HG02571 (cell line): ENCODE results near the gene MAGEB17.
A peak's percentile ranks its signal among the peaks of the same experiment; 100 is the strongest.
"Not testable (repeated sequence)": the region's sequence is repeated elsewhere in the genome, so short reads cannot be mapped to it uniquely, and the experiment has no call there.

Experiments used
- ATAC-seq: cut with Tn5 transposase; IDR thresholded peaks from one replicate; pipeline ENCODE4 v1.9.1; 2021; ENCODE audit warnings: mild to moderate bottlenecking, moderate library complexity; ENCODE audit not compliant: unreplicated experiment

Gene MAGEB17, protein sequence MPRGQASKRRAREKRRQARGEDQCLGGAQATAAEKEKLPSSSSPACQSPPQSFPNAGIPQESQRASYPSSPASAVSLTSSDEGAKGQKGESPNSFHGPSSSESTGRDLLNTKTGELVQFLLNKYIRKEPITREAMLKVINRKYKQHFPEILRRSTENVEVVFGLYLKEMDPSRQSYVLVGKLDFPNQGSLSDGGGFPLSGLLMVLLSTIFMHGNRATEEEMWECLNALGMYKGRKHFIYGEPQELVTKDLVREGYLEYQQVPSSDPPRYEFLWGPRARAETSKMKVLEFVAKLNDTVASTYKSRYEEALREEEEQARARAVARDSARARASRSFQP

DNA sequence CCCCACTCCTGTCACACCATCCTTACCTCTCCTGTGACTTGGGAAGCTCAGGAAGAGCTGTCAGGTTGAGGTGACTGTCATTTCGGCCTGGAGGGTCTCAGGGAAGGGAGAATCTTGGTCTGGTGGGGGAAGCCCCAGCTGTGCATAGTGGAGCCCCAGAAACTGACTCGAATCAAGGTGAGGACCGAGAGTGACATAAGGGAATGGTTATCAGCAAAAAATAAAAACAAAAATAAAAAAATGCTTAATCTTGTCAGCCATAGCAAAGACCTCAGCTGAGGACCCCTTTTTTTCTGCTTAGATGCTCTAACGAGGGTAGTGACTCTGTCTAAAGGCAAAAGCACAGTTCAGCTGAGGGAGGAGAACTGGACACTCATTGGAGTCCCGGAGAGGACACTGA is at the start of gene MAGEB17:
TSS of gene MAGEB17 (plus strand) at position 301 of the 400 bp plus-strand sequence. CDS start 2,902 bp downstream, outside the sequence.
- no peak for ATAC-seq

DNA sequence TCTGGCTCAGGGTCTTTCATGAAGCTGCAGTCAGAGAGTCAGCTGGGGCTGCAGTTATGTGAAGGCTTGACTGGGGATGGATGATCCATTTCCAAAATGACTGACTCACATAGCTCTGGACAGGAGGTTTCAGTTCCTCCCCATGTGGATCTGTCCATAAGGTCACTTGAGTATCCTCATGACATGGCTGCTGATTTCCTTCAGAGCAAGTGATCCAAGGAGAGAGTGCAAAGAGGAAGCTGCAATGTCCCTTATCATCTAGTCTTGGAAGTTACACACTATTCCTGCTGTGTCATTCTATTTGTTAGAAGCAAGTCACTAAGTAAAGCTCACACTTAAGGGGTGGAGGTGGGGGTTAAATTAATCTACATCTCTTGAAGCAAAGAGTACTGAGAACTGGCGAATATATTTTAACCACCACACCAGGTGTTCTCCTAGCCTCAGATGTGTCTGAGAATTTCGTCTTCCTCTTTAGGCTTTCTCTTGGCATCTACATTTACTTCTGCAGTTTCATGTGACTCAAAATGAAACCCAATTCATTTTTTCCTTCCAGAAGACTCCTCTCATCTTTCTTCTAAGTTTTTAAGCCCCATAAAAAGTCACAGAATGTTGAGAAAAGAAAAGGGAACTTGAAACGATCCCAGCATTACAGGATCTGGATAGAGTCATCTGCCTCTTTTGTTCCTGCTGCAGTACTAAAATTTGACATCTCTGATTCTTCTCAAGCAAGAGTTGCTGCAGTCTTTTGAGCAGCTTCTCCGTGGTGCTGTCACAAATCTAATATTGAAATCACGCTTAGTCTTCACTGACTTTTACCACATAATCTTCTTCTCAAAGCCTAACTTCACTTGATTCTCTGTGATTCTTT is 47.7 kb upstream of the MAGEB17 start:
- ATAC-seq = peak; percentile 88

DNA sequence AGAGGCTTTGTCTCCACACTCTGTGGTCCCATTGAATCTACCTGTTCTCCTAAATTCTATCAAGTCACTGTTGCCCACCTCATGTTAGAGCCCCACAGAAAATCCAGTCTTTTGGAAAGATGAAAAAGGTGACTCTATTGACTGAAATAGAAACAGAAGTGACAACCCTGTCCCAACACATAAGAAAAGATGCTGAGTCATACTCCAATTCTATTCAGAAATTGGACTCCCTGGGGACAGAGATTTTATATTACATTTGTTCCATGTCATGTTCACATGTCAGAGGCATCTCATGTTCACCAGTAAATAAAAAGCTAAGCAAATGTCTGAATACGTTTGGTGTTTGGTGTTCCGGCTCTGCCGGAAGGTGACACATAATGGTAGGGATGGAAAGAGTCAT is 46.9 kb upstream of the MAGEB17 start:
- no peak for ATAC-seq

DNA sequence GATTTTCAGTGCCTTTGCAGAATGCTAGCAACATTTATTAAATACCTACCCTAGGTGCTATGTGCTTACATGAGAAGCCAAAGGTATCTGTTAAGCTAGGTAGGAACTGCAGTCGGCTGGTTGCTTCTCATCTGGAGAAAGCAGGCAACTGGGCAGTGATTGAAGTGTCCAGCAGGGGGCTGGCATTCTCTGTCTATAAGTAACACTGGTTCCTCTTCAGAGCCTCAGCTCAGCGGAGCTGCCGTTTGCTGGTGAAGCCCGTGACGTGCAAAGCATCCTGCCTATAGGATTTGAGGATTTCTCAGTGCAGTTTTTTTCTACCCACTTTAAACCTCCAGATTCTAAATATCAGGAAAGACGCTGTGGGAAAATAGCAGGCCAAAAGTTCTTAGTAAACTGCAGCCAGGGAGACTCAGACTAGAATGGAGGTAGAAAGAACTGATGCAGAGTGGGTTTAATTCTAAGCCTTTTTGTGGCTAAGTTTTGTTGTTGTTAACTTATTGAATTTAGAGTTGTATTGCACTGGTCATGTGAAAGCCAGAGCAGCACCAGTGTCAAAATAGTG is 44.0 kb upstream of the MAGEB17 start, which contains the start of gene GRPR:
TSS of gene GRPR (plus strand) at position 344 of the 565 bp plus-strand sequence. CDS start 389 bp downstream, outside the sequence.
- ATAC-seq = no peak

DNA sequence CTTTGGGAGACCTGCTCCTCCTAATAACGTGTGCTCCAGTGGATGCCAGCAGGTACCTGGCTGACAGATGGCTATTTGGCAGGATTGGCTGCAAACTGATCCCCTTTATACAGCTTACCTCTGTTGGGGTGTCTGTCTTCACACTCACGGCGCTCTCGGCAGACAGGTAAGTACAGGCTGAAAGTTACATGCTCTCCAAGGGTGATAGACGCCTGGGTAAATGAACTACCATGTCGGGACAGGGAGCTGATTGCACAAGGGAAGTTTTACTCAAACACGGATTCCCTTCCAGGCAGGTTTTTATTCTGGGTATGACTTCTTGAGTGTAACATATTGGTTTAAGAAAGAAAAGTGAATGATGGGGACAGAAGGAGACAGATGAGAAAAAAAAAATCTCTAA is 43.1 kb upstream of the MAGEB17 start:
- ATAC-seq = no peak

DNA sequence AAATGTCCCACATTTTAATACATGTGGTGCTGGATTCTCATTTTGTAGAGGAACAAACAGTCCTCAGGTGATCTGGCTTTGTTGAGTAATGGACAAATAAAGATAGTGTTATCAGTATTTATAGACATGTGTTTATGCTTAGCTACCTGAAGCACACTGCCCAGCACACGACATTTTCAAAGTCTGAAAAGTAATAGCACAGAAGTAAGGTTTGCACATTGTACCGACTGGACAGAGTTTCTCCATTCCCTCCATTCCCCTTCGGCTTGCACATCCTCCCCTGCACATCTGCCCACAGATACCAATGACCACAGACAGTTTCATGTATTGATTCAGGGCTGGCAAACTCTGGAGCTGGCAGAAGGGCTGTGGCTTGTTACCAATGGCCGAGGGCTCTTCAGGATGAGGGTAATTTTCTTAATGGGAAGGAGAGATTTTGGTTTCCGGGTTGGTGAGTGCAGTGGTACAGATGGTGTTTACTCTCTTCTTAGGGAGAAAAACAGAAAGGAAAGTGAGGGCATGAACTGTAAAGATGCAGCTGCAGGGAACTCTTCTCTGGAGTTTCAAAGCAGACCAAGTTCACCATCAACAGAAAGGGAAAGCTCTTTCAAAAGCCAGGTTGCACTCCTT is 41.6 kb upstream of the MAGEB17 start:
- no peak for ATAC-seq

DNA sequence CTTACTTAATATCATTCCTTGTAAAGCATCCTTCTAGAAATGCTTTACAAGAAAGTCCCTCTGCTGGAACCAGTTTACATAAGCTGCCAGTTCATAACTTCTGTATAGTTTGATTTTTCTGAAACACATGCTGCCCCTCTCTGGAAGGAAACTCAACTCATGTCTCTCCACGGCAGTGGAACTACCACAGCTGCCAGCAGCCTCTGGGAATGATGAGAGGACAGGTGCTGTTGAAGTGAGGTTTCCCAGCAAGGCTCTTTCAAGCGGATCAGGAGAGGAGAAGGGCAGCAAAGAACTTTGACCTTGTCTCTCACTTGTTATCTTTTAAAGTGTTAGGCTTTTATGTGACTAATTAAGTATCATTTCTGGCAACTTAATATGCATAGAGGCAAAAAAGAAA is 36.6 kb upstream of the MAGEB17 start:
- no peak for ATAC-seq

DNA sequence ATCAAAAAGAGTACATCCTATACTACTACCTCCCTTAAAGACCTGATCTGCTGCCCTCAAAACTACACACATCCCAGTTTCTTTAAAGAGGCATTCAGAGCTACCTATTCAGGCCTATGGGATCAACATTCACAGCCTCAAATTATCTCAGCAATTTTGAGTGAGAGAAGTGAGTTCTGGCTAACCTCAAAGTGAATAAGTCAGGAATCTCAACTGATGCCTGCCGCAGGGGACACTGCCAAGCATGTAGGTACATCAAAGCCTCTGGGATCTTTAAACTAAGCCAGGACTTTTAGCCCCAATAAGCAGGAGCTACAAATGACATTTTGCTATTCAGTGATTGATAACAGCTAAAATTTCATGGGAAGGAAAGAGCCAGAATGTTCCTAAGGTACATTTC is 32.3 kb upstream of the MAGEB17 start:
- ATAC-seq = no peak

DNA sequence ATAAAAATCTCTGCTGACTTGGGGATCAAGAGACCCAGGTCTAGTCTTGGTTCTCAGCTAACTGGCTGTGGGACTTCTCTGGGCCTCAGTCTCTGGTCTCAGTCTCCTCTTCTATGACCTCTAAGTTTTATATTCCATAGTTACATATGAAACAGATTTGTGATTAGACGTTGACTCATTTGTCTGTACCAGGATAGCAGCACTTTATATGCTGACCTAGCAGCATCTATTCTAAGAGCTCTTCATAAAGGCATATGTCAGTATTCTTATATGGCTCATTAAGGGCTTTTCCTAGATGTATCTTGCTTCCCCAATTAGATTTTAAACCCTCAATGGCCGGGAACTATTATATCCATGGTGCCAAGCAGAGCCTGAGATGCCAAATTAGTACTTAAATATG is 31.2 kb upstream of the MAGEB17 start:
- ATAC-seq = no peak

DNA sequence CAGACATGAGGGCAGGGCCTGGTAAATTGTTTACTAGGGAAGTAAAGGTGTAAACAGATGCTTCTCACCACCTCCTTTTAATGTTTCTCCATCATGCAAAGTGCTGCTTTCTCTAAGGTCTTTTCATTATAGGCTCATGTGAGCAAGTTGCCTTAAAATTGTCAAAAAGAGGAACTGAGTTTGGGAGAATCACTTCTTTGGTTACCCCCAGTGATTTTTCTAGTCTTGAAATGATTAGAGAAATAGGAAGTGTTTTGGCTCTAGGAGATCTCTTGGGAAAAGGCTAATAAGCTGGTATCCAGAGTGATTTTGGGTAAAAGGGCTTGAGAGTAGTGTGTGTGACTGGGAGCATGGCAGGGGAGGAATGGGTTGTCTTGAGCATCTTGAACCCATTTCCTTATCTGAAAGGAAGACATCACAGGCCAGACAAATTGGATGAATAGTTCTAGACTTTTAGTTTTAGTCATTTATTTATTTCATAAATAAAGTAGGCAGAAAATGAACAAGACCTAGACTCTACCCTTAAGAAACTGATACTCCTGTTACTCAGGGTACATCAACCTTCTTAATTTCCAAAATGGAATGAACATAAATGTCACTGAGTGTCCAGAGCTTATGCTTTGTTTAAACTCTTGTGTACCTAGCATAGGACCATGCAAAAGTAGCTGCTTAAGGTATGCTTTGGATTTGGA is 29.7 kb upstream of the MAGEB17 start:
- peak; percentile 58 for ATAC-seq

DNA sequence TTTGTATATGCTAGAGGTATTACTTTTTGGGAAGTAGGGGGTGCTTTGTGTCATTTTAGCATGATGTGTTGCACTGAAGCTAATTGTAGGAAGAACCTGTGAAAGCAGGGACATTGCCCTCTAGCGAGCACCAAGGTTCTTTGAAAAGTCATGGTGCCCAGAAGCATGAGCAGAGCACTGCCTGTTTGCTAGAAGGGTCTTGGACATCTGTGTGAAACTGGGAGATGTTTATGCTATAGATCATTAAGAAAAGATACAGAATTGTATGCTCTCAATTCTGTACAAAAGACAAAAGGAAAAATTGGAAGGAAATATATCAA is 29.2 kb upstream of the MAGEB17 start:
- ATAC-seq = peak; percentile 32

DNA sequence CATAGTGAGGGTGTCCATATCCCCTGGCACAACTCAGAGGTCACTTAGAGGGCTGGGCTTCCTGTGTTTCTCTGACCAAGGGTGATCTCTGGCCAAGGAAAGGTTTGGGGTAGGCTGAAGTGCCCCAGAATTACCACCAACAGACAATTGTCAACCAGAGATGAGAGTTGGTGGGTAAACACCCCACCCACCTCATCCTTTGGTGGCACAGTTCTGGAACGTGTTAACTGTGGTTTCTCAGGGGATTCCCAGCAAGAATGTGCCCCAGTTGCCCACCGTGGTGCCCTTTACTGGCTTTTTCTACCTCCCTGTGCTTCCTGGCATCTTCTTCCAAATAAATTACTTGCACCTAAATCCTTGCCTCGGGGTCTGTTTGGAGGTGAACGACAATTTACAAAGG is 26.8 kb upstream of the MAGEB17 start:
- no peak for ATAC-seq

DNA sequence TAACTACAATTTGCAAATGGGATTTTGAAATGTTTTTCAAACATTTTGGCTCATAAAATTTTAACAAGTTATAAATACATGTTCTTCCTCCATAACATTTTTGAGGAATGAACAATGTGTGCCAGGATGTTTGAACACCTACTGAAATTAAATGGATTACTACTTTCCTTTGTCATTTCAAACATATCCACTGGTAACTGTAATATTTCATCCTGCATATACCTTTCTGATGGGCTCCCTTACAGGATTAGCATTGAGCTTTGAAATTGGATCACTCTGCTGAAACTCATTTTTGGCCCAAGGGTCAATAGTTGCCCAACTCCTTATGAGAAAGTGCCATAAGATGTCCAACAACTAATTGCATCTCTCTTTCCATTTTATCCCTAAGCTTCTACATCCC is 26.3 kb upstream of the MAGEB17 start:
- ATAC-seq = no peak

DNA sequence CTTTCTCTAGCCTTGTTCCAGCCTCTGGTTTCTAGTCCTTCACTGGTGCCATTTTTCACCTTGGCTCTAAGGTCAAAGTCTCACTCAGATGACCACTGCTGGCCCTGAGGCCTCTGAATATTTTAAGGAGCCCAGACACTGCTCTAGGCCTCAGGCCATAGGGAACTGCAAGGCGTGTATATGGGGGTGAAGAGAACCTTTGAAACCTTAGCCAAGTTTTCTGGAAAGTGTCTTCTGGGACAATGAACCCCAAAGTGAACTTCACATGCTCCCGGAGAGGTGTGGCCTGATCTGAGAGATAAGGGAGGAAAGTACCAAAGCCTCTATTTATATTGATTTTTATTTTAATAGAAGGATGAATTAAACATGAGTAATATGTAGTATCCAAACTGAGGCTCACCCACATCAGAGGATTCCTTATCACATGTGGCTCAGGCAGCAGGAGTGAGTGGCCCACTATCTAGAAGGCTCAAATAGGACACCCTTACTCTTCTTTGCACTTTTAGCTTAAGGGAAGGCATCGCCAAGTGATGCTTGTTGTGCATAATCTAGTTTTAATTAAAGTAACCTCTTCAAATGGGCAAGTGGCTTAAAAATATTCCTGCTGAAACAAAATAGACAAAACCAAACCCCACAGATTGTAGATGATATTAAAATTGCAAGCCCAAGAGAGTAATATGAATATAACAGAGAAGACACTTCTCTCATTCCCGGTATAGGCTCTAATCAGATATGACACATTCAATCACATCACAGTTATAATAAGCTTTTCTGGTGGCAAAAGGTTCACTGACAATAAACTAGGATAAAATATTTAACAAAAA is 25.6 kb upstream of the MAGEB17 start:
- ATAC-seq = no peak

DNA sequence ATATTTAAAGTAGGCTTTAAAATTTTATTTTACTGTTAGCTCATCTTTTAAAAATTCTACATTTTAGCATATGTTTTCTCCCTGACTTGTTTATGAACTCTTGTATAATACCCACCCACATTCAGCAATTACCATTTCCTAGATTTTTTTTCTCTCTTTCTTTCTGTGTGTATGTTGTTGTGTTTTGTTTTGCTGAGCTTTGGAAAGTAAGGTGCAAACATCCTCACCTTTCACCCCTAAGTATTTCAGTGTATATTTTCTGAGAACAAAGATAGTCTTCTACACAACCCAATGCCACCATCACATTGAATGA is 25.1 kb upstream of the MAGEB17 start:
- no peak for ATAC-seq

DNA sequence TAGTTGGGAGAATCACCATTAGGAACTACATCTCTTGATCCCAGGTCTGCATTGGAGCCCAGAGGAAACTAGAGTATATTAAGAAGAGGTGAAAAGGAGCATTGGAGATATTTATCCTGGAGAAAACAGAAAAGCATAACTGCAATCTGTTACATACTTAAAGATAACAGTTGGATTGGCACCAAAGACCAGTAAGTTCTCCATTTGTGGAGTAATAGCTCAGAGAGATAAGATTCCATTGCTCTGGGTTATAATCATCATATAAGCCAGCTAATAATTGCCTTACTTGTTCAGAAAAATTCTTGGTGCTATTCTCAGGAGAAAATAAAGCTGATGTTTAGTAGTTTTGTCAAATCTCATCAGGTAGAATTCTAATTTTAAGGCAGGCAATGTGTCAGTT is 23.3 kb upstream of the MAGEB17 start:
- no peak for ATAC-seq

DNA sequence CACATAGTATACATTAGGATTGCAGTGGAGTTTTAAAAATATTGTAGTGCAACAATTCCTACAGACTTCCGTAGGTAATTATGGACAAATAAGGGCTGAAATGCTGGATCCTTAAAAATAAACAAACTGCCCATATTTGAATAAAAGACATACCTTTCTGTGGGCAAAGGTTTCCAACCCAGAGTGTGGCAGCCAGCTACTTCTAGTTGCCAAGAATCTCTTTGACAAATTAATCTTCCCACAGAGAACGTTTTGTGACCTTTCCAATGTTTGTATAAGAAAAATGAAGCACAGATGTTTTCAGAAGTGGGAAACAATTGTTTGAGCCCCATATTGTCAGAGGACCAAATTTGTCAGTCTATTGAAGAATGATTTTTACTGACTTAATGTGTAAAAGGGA is 22.9 kb upstream of the MAGEB17 start:
- ATAC-seq = no peak

DNA sequence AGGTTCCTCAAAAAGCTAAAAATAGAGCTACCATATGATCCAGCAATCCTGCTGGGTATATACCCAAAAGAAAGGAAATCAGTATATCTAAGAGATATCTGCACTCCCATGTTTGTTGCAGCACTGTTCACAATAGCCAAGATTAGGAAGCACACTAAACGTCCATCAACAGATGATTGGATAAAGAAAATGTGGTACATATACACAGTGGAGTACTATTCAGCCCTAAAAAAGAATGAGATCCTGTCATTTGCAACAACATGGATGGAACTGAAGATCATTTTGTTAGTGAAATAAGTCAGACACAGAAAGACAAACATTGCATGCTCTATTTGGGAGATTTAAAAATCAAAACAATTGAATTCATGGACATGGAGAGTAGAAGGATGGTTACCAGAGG is 22.2 kb upstream of the MAGEB17 start:
- ATAC-seq = not testable (repeated sequence)

DNA sequence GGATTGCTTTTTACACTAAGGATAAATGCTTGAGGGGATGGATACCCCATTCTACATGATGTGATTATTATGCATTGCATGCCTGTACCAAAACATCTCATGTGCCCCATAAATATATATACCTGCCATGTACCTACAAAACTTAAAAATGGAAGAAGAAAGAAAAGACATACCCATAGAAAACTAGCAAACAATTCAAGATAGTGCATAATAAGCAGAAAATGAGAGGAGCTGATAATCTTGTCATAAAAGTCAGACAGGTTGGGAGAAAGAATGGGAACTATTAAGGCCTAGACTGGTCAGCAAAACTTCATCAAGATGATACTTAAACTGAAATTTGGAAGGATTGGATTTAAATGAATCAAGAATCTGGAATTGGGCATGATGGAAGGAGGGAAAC is 21.6 kb upstream of the MAGEB17 start:
- no peak for ATAC-seq

DNA sequence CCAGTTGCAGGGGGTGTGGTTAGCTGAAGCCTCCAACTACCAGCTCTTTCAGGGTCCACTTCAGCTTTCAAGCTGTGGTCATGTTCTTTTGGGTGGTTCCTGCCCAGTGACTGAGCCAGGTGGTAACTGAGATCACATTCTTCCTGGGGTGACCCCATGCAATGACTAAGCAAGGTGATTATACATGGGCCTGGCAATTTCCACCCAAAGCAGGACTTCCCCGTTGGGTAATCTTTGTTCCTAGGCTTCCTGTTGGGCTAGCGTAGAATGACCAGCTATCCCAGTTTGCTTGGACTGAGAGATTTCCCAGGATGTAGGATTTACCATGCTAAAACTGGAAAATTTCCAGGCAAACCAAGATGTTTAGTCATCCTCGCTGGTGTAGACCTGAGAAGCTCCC is 18.4 kb upstream of the MAGEB17 start:
- no peak for ATAC-seq
